ENCODE measurements around the gene CD22. TPM values are rescaled to one million over a fixed set of nuclear protein-coding genes. Genes with fewer than 3 reads are reported as not detected.

Gene CD22
- total and polyA plus RNA-seq, 2 donors (not counting 1 experiment from before 2014, with no cell fraction given), result 692 to 1,437 TPM

DNA sequence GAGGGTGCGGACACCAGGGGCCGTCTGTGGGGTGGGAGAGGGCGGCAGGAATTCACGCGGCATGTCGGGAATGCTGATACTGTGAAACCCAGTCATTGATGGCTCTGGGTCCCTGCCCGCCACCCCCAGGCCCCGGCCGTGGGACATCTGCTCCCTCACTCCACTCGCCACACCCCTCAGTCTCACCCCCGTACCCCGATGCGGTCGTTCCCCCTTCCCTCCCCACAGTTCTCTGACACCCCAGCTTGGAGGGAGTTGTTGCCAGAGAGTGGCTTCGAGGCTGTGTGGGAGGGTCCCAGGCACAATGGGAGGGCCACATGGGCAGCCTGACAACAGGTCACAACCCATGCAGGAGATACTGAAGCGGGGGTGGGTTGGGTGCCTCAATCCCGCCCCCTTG lies 35.2 kb upstream of the CD22 start:
- H3K4me3 Mint-ChIP-seq, result no peak overlapping the region
- no peaks in the 10 kb centered on the region for H3K27me3 Mint-ChIP-seq
- 92% methylated on average over 9 of the region's 17 CpGs for WGBS (ENCODE audit: insufficient coverage)
- Histone ChIP-seq H3K4me2 (replicated peaks; ENCODE audit: low read depth, low read length, poor library complexity, severe bottlenecking) (no peak overlapping the region), H3K9ac (ENCODE audit: low read length) (no peak overlapping the region), H2AFZ (ENCODE audit: insufficient read depth, low read depth, low read length, poor library complexity, severe bottlenecking) (no peak overlapping the region), H3K4me3 (ENCODE audit: control extremely low read depth in 1 of 5, extremely low read depth in 1 of 5, insufficient read depth in 1 of 5, low read depth in 2 of 5, low read length in 4 of 5) (no peak overlapping the region), H4K20me1 (ENCODE audit: control insufficient read depth, insufficient read depth, low read length, poor library complexity, severe bottlenecking) (no peaks in the 10 kb centered on the region), H3K27ac (ENCODE audit: low read length in 2 of 2) (no peak overlapping the region), H3K36me3 (replicated peaks in 1 of 2; ENCODE audit: control extremely low read depth in 1 of 2, control insufficient read depth in 1 of 2, extremely low read depth in 1 of 2, insufficient read depth in 2 of 2, low read length in 1 of 2) (no peaks in the 10 kb centered on the region), H3K27me3 (replicated peaks in 1 of 4; ENCODE audit: control extremely low read depth in 1 of 4, control insufficient read depth in 3 of 4, insufficient read depth in 4 of 4, low read length in 3 of 4) (no peaks in the 10 kb centered on the region), H3K9me3 (ENCODE audit: control extremely low read depth in 1 of 3, control insufficient read depth in 2 of 3, insufficient read depth in 1 of 3, low read length in 2 of 3) (peaks cover 0 to 7% (median 0%) of the 10 kb centered on the region in 3 donors), H3K79me2 (ENCODE audit: control insufficient read depth, insufficient read depth, low read length) (peaks cover 17% of the 10 kb centered on the region), H3K4me1 (ENCODE audit: control insufficient read depth in 2 of 2, insufficient read depth in 2 of 2, low read length in 2 of 2) (peaks cover 27 to 52% of the 10 kb centered on the region in 2 donors)
- H3K4me1 Mint-ChIP-seq, result peaks cover 26% of the 10 kb centered on the region
- intact Hi-C loops (cut with micrococcal nuclease), result no loop called here
- no peak overlapping the region for H3K27ac Mint-ChIP-seq
- ATAC-seq (ENCODE audit: low read depth), result no peak
- ChIA-PET POLR2A (interaction anchor here (0.6 kb wide), 1 partner anchor 18 kb away, joined by 4 read pairs; no protein-coding TSS in a partner anchor), CTCF (no interaction called here)
- TF ChIP-seq EZH2 (IDR thresholded peaks at IDR 0.05; ENCODE audit: borderline replicate concordance, insufficient read depth, low read depth, low read length, poor library complexity, severe bottlenecking), result no peak
- TF ChIP-seq CTCF (IDR thresholded peaks at IDR 0.05), result no peak
- H3K9me3 Mint-ChIP-seq (ENCODE audit: insufficient read depth), result no peaks in the 10 kb centered on the region
- no peak for DNase-seq

GRCh38 chr19:35294328-35294727 lies 34.7 kb upstream of the CD22 start:
- Histone ChIP-seq H3K4me2 (replicated peaks; ENCODE audit: low read depth, low read length, poor library complexity, severe bottlenecking) (no peak overlapping the region), H3K4me1 (ENCODE audit: control insufficient read depth in 2 of 2, insufficient read depth in 2 of 2, low read length in 2 of 2) (peaks cover 27 to 52% of the 10 kb centered on the region in 2 donors), H3K79me2 (ENCODE audit: control insufficient read depth, insufficient read depth, low read length) (peaks cover 20% of the 10 kb centered on the region), H3K27me3 (replicated peaks in 1 of 4; ENCODE audit: control extremely low read depth in 1 of 4, control insufficient read depth in 3 of 4, insufficient read depth in 4 of 4, low read length in 3 of 4) (no peaks in the 10 kb centered on the region), H3K4me3 (ENCODE audit: control extremely low read depth in 1 of 5, extremely low read depth in 1 of 5, insufficient read depth in 1 of 5, low read depth in 2 of 5, low read length in 4 of 5) (no peak overlapping the region), H3K36me3 (replicated peaks in 1 of 2; ENCODE audit: control extremely low read depth in 1 of 2, control insufficient read depth in 1 of 2, extremely low read depth in 1 of 2, insufficient read depth in 2 of 2, low read length in 1 of 2) (no peaks in the 10 kb centered on the region), H2AFZ (ENCODE audit: insufficient read depth, low read depth, low read length, poor library complexity, severe bottlenecking) (no peak overlapping the region), H3K9me3 (ENCODE audit: control extremely low read depth in 1 of 3, control insufficient read depth in 2 of 3, insufficient read depth in 1 of 3, low read length in 2 of 3) (peaks cover 0 to 7% (median 0%) of the 10 kb centered on the region in 3 donors), H3K27ac (ENCODE audit: low read length in 2 of 2) (no peak overlapping the region), H4K20me1 (ENCODE audit: control insufficient read depth, insufficient read depth, low read length, poor library complexity, severe bottlenecking) (no peaks in the 10 kb centered on the region), H3K9ac (ENCODE audit: low read length) (no peak overlapping the region)
- intact Hi-C loops (cut with micrococcal nuclease), result no loop called here
- no peaks in the 10 kb centered on the region for H3K27me3 Mint-ChIP-seq
- DNase-seq (no peak), ATAC-seq (ENCODE audit: low read depth) (no peak)
- 86% methylated on average over 1 of the region's 3 CpGs for WGBS (ENCODE audit: insufficient coverage)
- no peak for TF ChIP-seq CTCF (IDR thresholded peaks at IDR 0.05)
- TF ChIP-seq EZH2 (IDR thresholded peaks at IDR 0.05; ENCODE audit: borderline replicate concordance, insufficient read depth, low read depth, low read length, poor library complexity, severe bottlenecking), result no peak
- H3K4me1 Mint-ChIP-seq, result peaks cover 26% of the 10 kb centered on the region
- H3K4me3 Mint-ChIP-seq, result no peak overlapping the region
- POLR2A ChIA-PET, result interaction anchor here (0.6 to 1.4 kb wide), 2 partner anchors 18 to 54 kb away, joined by 3 to 4 read pairs; no protein-coding TSS in a partner anchor
- CTCF ChIA-PET, result interaction anchor here (1.2 kb wide), 1 partner anchor 201 kb away, joined by 4 read pairs; no protein-coding TSS in a partner anchor
- H3K27ac Mint-ChIP-seq, result no peak overlapping the region
- H3K9me3 Mint-ChIP-seq (ENCODE audit: insufficient read depth), result no peaks in the 10 kb centered on the region
